ENCODE results near the gene IFT88. TPM values are rescaled to one million over a fixed set of nuclear protein-coding genes. Genes with fewer than 3 reads are reported as not detected.
"Not testable (repeated sequence)": the region's sequence is repeated elsewhere in the genome, so short reads cannot be mapped to it uniquely, and the experiment has no call there.

Gene IFT88
- total RNA-seq, 1 donor from 2014 or later, result 22.5 TPM

DNA sequence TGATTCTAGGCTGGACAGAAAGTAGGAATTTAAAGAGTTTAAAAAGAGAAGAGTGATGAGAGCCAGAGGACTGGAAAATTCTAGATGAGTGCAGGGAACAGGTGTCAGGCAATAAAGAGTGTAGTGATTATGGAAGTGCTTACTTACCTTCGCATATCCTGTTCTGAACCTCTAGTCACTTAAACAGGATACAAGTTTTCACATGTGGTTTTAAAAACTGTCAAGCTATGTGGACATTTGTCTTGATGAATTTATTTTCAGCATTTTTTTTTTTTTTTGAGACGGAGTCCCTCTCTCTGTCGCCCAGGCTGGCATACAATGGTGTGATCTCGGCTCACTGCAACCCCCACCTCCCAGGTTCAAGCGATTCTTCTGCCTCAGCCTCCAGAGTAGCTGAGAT lies 102.2 kb downstream of the IFT88 start:
- Mint-ChIP-seq H3K9me3 (no peaks in the 10 kb centered on the region), H3K36me3 (ENCODE audit: low read depth) (peaks cover 19% of the 10 kb centered on the region), H3K4me3 (no peak overlapping the region), H3K4me1 (peaks cover 24% of the 10 kb centered on the region), H3K27ac (ENCODE audit: unreplicated experiment) (no peak overlapping the region), H3K27me3 (ENCODE audit: low read depth) (no peaks in the 10 kb centered on the region)
- TF ChIP-seq, protein P1, sequence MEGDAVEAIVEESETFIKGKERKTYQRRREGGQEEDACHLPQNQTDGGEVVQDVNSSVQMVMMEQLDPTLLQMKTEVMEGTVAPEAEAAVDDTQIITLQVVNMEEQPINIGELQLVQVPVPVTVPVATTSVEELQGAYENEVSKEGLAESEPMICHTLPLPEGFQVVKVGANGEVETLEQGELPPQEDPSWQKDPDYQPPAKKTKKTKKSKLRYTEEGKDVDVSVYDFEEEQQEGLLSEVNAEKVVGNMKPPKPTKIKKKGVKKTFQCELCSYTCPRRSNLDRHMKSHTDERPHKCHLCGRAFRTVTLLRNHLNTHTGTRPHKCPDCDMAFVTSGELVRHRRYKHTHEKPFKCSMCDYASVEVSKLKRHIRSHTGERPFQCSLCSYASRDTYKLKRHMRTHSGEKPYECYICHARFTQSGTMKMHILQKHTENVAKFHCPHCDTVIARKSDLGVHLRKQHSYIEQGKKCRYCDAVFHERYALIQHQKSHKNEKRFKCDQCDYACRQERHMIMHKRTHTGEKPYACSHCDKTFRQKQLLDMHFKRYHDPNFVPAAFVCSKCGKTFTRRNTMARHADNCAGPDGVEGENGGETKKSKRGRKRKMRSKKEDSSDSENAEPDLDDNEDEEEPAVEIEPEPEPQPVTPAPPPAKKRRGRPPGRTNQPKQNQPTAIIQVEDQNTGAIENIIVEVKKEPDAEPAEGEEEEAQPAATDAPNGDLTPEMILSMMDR (conservative IDR thresholded peaks at IDR 0.05), result no peak
- no peak for DNase-seq (ENCODE audit: low read depth, low spot score)

DNA sequence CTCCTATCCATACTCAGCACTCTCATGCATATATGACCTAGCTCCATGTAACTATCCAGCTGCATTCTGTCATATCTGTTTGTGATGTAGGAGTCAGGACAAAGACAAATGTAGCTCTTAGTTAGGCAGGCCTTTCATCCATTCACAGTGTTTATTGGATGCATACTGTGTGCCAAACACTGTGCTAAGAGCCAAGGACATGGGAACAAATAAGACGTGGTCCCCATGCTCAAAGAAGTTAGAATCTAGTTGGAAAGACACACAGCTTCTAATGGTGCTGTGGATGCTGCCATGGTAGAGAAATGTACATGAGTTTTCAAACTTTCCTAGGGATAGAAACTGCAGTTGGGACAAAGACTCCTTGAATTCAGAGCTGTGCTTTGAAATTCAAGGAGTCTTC lies 104.8 kb downstream of the IFT88 start:
- DNase-seq (ENCODE audit: low read depth, low spot score), result no peak
- H3K27ac Mint-ChIP-seq (ENCODE audit: unreplicated experiment), result no peak overlapping the region
- TF ChIP-seq, protein P1 (conservative IDR thresholded peaks at IDR 0.05), result no peak
- H3K4me1 Mint-ChIP-seq, result peaks cover 18% of the 10 kb centered on the region
- peaks cover 12% of the 10 kb centered on the region for H3K36me3 Mint-ChIP-seq (ENCODE audit: low read depth)
- H3K27me3 Mint-ChIP-seq (ENCODE audit: low read depth), result no peaks in the 10 kb centered on the region
- H3K4me3 Mint-ChIP-seq, result no peak overlapping the region
- H3K9me3 Mint-ChIP-seq, result no peaks in the 10 kb centered on the region

DNA sequence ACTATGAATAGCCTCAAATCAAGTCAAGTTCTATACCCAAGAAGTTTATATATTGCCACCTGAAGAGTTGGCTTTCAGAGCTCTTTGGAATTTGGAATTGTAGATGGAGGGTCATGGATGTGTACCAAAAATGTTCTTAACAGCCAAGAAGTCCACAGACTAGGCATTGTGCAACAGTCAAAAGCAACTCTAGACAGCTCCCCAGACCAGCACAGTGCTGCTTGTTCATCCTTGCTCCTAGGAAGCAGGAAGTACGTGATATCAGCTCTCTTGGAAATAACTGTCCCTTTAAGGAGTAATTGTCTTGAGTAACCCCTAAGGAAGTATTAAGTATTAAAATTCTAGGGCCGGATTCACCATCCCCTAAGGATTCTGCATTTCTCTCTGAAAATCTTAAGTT lies 105.8 kb downstream of the IFT88 start:
- no peaks in the 10 kb centered on the region for H3K27me3 Mint-ChIP-seq (ENCODE audit: low read depth)
- TF ChIP-seq, protein P1 (conservative IDR thresholded peaks at IDR 0.05), result no peak
- H3K4me3 Mint-ChIP-seq, result no peak overlapping the region
- H3K4me1 Mint-ChIP-seq, result peaks cover 22% of the 10 kb centered on the region
- DNase-seq (ENCODE audit: low read depth, low spot score), result no peak
- H3K9me3 Mint-ChIP-seq, result no peaks in the 10 kb centered on the region
- H3K36me3 Mint-ChIP-seq (ENCODE audit: low read depth), result peaks cover 12% of the 10 kb centered on the region
- H3K27ac Mint-ChIP-seq (ENCODE audit: unreplicated experiment), result no peak overlapping the region

DNA sequence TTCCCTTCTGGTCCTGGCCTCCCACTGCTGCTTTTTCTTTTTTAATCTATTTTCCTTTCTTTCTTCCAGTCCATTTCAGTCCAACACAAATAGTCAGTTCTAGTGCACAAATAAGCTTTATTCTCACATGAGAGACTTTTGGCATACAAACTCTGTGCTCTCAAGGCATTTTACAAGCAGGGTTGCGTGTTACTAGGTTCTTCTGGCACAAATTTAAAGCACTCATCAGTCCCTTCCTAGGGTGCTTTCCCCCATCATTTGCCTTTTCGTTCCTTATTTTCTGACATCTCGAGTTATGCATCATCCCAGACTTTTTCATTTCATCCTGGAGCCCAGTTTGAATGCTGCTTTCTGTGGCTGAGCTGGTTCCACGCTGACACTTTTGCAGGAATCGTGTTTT lies 106.8 kb downstream of the IFT88 start:
- Mint-ChIP-seq H3K27ac (ENCODE audit: unreplicated experiment) (no peak overlapping the region), H3K27me3 (ENCODE audit: low read depth) (no peaks in the 10 kb centered on the region), H3K9me3 (no peaks in the 10 kb centered on the region), H3K4me1 (peaks cover 31% of the 10 kb centered on the region), H3K4me3 (no peak overlapping the region), H3K36me3 (ENCODE audit: low read depth) (peaks cover 12% of the 10 kb centered on the region)
- TF ChIP-seq, protein P1 (conservative IDR thresholded peaks at IDR 0.05), result no peak
- no peak for DNase-seq (ENCODE audit: low read depth, low spot score)

DNA sequence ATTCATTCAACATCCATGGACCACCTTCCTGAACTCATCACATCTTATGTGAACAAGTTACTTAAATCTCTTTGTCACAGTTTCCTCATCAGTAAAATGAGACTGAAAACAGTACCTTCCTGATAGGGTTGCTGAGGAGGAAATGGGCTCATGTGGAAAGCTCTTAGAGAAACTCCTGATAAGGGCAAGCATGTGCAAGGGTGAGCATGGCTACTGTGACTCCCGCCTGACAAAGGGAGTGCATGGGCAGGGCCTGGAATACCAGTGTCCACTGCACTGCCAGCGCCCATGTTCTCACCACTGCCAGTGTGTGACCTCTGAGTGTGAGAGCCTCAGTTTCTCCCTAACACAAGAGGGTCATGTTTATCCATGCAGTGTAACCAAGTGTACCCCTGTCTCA lies 109.3 kb downstream of the IFT88 start:
- TF ChIP-seq, protein P1 (conservative IDR thresholded peaks at IDR 0.05), result no peak
- no peaks in the 10 kb centered on the region for H3K9me3 Mint-ChIP-seq
- H3K4me3 Mint-ChIP-seq, result no peak overlapping the region
- H3K27me3 Mint-ChIP-seq (ENCODE audit: low read depth), result no peaks in the 10 kb centered on the region
- no peak overlapping the region for H3K27ac Mint-ChIP-seq (ENCODE audit: unreplicated experiment)
- peaks cover 10% of the 10 kb centered on the region for H3K36me3 Mint-ChIP-seq (ENCODE audit: low read depth)
- DNase-seq (ENCODE audit: low read depth, low spot score), result no peak
- peaks cover 38% of the 10 kb centered on the region for H3K4me1 Mint-ChIP-seq

DNA sequence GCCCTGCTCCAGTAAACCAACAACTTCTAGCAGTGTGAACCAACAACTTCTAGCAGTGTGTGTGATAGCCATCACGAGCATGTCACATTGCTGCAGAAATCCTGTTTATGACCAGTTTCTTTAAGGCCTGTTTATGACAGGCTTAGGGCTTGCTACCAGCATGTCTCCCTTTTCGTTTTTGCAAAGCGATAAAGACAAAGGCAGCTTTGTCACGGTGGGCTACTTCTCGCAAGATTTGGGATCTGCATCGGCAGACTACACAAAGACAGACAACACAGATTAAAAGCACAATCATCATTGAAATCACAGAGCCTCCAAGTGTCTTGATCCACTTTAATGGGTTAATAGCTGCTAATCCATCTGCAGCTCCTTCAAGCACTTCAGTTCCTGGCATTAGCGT lies 111.6 kb downstream of the IFT88 start:
- H3K27ac Mint-ChIP-seq (ENCODE audit: unreplicated experiment), result peak overlapping the region; percentile 39
- H3K36me3 Mint-ChIP-seq (ENCODE audit: low read depth); H3K27me3 Mint-ChIP-seq (ENCODE audit: low read depth); DNase-seq (ENCODE audit: low read depth, low spot score); H3K9me3 Mint-ChIP-seq; H3K4me3 Mint-ChIP-seq: not testable (repeated sequence)
- peaks cover 39% of the 10 kb centered on the region for H3K4me1 Mint-ChIP-seq

Measured in neural crest cell (in vitro differentiated cells).